ENCODE data around the gene LRRC8A. TPM values are rescaled to one million over a fixed set of nuclear protein-coding genes. Genes with fewer than 3 reads are reported as not detected.
"Not testable (repeated sequence)": the region's sequence is repeated elsewhere in the genome, so short reads cannot be mapped to it uniquely, and the experiment has no call there.

LRRC8A gene
- total RNA-seq, 4 donors from 2014 or later = 37.8 to 67.1 (median 47.8) TPM

GRCh38 chr9:128940271-128940921, 58.5 kb downstream of the LRRC8A start:
- TF ChIP-seq, protein P1, sequence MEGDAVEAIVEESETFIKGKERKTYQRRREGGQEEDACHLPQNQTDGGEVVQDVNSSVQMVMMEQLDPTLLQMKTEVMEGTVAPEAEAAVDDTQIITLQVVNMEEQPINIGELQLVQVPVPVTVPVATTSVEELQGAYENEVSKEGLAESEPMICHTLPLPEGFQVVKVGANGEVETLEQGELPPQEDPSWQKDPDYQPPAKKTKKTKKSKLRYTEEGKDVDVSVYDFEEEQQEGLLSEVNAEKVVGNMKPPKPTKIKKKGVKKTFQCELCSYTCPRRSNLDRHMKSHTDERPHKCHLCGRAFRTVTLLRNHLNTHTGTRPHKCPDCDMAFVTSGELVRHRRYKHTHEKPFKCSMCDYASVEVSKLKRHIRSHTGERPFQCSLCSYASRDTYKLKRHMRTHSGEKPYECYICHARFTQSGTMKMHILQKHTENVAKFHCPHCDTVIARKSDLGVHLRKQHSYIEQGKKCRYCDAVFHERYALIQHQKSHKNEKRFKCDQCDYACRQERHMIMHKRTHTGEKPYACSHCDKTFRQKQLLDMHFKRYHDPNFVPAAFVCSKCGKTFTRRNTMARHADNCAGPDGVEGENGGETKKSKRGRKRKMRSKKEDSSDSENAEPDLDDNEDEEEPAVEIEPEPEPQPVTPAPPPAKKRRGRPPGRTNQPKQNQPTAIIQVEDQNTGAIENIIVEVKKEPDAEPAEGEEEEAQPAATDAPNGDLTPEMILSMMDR (IDR thresholded peaks at IDR 0.05) = no peak
- DNase-seq (ENCODE audit: low spot score) (no peak), ATAC-seq (ENCODE audit: low FRiP score) (no peak)

DNA sequence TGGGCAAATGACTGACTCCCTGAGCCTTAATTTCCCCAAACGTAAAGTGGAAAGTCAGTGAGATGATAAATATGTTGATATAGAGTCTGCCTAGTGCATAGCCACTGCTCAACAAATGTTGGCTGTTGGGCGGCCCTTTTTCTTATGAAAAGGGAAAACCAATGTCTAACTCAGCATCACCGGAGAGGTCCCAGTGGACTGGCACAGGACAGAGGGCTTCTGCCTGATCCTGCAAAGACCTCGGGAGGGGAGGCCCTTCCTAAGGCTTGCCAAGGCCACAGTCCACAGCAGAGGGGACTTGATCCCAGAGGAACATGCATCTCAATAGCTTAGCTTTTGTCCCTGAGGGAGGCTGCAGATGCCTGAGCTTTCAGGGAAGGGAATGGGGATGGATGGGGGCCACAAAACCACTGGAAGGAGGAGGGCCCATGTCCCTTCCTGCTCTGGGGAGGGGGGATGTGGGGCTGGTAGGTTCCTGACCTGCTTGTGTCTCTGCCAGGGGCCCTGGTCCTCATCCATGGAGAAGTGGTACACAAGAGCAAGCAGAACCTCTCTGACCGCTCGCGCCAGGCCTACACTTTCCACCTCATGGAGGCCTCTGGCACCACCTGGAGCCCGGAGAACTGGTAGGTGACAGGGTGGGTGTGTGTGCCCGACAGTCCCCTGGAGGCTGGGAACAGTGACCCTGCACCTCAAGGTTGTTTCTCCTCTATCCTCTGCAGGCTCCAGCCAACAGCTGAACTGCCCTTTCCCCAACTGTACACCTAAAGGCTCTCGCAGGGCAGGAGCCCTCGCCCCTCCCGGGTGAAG, 59.2 kb downstream of the LRRC8A start:
- TF ChIP-seq, protein P1 (IDR thresholded peaks at IDR 0.05) = no peak
- DNase-seq (ENCODE audit: low spot score) (no peak), ATAC-seq (ENCODE audit: low FRiP score) (no peak)

- no peak for DNase-seq (ENCODE audit: low spot score)
- TF ChIP-seq, protein P1 (IDR thresholded peaks at IDR 0.05) = no peak
- no peak for ATAC-seq (ENCODE audit: low FRiP score)
These were observed 62.1 kb downstream of the LRRC8A start for GRCh38 chr9:128943832-128944620.

GRCh38 chr9:128944966-128945365, 63.0 kb downstream of the LRRC8A start:
- not testable (repeated sequence) for ATAC-seq (ENCODE audit: low FRiP score); DNase-seq (ENCODE audit: low spot score)

GRCh38 chr9:128945798-128946501, 64.0 kb downstream of the LRRC8A start:
- DNase-seq (ENCODE audit: low spot score) = no peak
- no peak for ATAC-seq (ENCODE audit: low FRiP score)
- TF ChIP-seq, protein P1 (IDR thresholded peaks at IDR 0.05) = no peak

GRCh38 chr9:128946571-128947276, 64.8 kb downstream of the LRRC8A start:
- TF ChIP-seq, protein P1 (IDR thresholded peaks at IDR 0.05) = no peak
- no peak for ATAC-seq (ENCODE audit: low FRiP score)
- DNase-seq (ENCODE audit: low spot score) = no peak

Data from omental fat pad (tissue), 4 donors.